IMR-90 (cell line): ENCODE results near the gene TPRKB. TPM values are rescaled to one million over a fixed set of nuclear protein-coding genes. Genes with fewer than 3 reads are reported as not detected.
"Not testable (repeated sequence)": the region's sequence is repeated elsewhere in the genome, so short reads cannot be mapped to it uniquely, and the experiment has no call there.

ENCODE experiments used
- ATAC-seq: fragments of 200-7000 bp; cut with Tn5 transposase; 2 replicates; pipeline ENCODE4 v1.9.1; 2020; ENCODE audit warnings: low read depth, mild to moderate bottlenecking, moderate library complexity
- BruUV-seq: library from RNA; stranded (reverse); fragments of 400-500 nt; replicated peaks from 2 replicates; lab custom pipeline; 2021; lab: Mats Ljungman, UMichigan
- CTCF ChIA-PET: fragments of 300-600 bp; formaldehyde crosslinking; extraction: SDS; loops from one replicate; lab custom pipeline; 2021; ENCODE audit warnings: antibody characterized with exemption; lab: Yijun Ruan, JAX
- POLR2A ChIA-PET: fragments of 300-600 bp; sonication (Branson Sonifier 250); formaldehyde crosslinking; loops from one replicate; lab custom pipeline; 2022; ENCODE audit warnings: antibody characterized with exemption; ENCODE audit not compliant: unreplicated experiment; lab: Charles Lee
- DNase-seq: peaks from one replicate; pipeline ENCODE4 v3.0.0; 2013
- H2AFZ ChIP-seq: replicated peaks from 2 replicates; pipeline ENCODE3; 2013; ENCODE audit warnings: low read length, mild to moderate bottlenecking; ENCODE audit not compliant: poor library complexity
- H2AK5ac ChIP-seq: 2 replicates; pipeline ENCODE4 v1.6.1; 2013; ENCODE audit warnings: low read depth, low read length, inconsistent platforms
- H2AK9ac ChIP-seq: replicated peaks from 2 replicates; pipeline ENCODE3; 2013; ENCODE audit warnings: mild to moderate bottlenecking, low read depth, low read length, moderate library complexity; ENCODE audit not compliant: poor library complexity
- H2BK120ac ChIP-seq: 2 replicates; pipeline ENCODE4 v1.6.1; 2013; ENCODE audit warnings: low read depth, low read length, inconsistent platforms
- H2BK15ac ChIP-seq: 3 replicates; pipeline ENCODE4 v1.6.1; 2013; ENCODE audit warnings: low read depth, low read length, inconsistent platforms
- H2BK20ac ChIP-seq: 2 replicates; pipeline ENCODE4 v1.6.1; 2013; ENCODE audit warnings: low read depth, mild to moderate bottlenecking, inconsistent platforms, low read length, moderate library complexity
- H2BK5ac ChIP-seq: 2 replicates; pipeline ENCODE4 v1.6.1; 2013; ENCODE audit warnings: mild to moderate bottlenecking, low read depth, low read length, inconsistent platforms; ENCODE audit not compliant: poor library complexity, severe bottlenecking
- H3K14ac ChIP-seq: replicated peaks from 2 replicates; pipeline ENCODE4 v1.6.1; 2013; ENCODE audit warnings: low read depth, low read length, inconsistent platforms
- H3K18ac ChIP-seq: 2 replicates; pipeline ENCODE4 v1.6.1; 2013; ENCODE audit warnings: low read depth, low read length, control low read depth
- H3K23ac ChIP-seq: 2 replicates; pipeline ENCODE4 v1.6.1; 2013; ENCODE audit warnings: low read depth, low read length, inconsistent platforms
- H3K27ac ChIP-seq: 2 replicates; pipeline ENCODE4 v1.5.1; 2013; ENCODE audit warnings: mild to moderate bottlenecking, control low read depth, low read length; ENCODE audit not compliant: insufficient read depth
- H3K27me3 ChIP-seq: 2 replicates; pipeline ENCODE4 v1.6.1; 2013; ENCODE audit warnings: low read length; ENCODE audit not compliant: control insufficient read depth, insufficient read depth
- H3K36me3 ChIP-seq: 2 replicates; pipeline ENCODE4 v1.6.1; 2013; ENCODE audit warnings: low read length, mixed read lengths; ENCODE audit not compliant: control insufficient read depth, insufficient read depth
- H3K4ac ChIP-seq: 2 replicates; pipeline ENCODE4 v1.6.1; 2013; ENCODE audit warnings: low read depth, low read length, inconsistent platforms
- H3K4me1 ChIP-seq: 2 replicates; pipeline ENCODE4 v1.6.1; 2013; ENCODE audit warnings: low read length, mixed read lengths; ENCODE audit not compliant: control insufficient read depth, insufficient read depth
- H3K4me2 ChIP-seq: 2 replicates; pipeline ENCODE4 v1.6.1; 2013; ENCODE audit warnings: low read depth, mild to moderate bottlenecking, control low read depth, low read length, moderate library complexity
- H3K4me3 ChIP-seq: 2 replicates; pipeline ENCODE4 v1.5.1; 2013; ENCODE audit warnings: low read depth, mild to moderate bottlenecking, control low read depth, low read length, moderate library complexity; ENCODE audit not compliant: insufficient read depth
- H3K56ac ChIP-seq: 2 replicates; pipeline ENCODE4 v1.6.1; 2013; ENCODE audit warnings: low read length, inconsistent platforms; ENCODE audit not compliant: insufficient read depth; ENCODE audit errors: extremely low read depth
- H3K79me1 ChIP-seq, 2 experiments: 2 replicates each; pipeline ENCODE4 v1.6.1; 2013; ENCODE audit warnings: low read length in 2 of 2, inconsistent platforms in 1 of 2, low read depth in 1 of 2
- H3K9ac ChIP-seq: 2 replicates; pipeline ENCODE4 v1.6.1; 2013; ENCODE audit warnings: low read depth, low read length, control low read depth
- H3K9me1 ChIP-seq: 2 replicates; pipeline ENCODE4 v1.6.1; 2013; ENCODE audit warnings: low read length, inconsistent platforms; ENCODE audit not compliant: insufficient read depth
- H3K9me3 ChIP-seq: 2 replicates; pipeline ENCODE4 v1.6.1; 2013; ENCODE audit warnings: low read length; ENCODE audit not compliant: control insufficient read depth, insufficient read depth
- H4K20me1 ChIP-seq: 2 replicates; pipeline ENCODE4 v1.6.1; 2013; ENCODE audit warnings: low read length, inconsistent platforms; ENCODE audit not compliant: insufficient read depth
- H4K5ac ChIP-seq: 2 replicates; pipeline ENCODE4 v1.6.1; 2013; ENCODE audit warnings: mild to moderate bottlenecking, low read depth, low read length, control low read depth
- H4K8ac ChIP-seq, 2 experiments: 2 replicates each; pipeline ENCODE4 v1.6.1; 2013; ENCODE audit warnings: low read depth in 2 of 2, low read length in 2 of 2, control low read depth in 1 of 2, inconsistent platforms in 1 of 2
- H4K91ac ChIP-seq: 2 replicates; pipeline ENCODE4 v1.6.1; 2013; ENCODE audit warnings: low read depth, low read length, inconsistent platforms; ENCODE audit not compliant: insufficient read depth
- RCOR1 ChIP-seq: IDR thresholded peaks from 2 replicates; pipeline ENCODE4 v1.6.1; 2012; ENCODE audit warnings: mild to moderate bottlenecking, low read length, improper control_type of control experiment; ENCODE audit not compliant: insufficient replicate concordance
- WGBS, 2 experiments: methylation state at CpG; one replicate each; pipeline versions ENCODE4 v1.1.5 to v1.1.7; 2013; ENCODE audit warnings: missing lambda C conversion rate in 2 of 2; ENCODE audit not compliant: insufficient read length in 1 of 2; ENCODE audit errors: extremely low coverage in 2 of 2; 5-methylcytosine and 5-hydroxymethylcytosine counted together
- dilution Hi-C: fragments of 300-500 bp; cut with HindIII; formaldehyde crosslinking; loops from one replicate; pipeline ENCODE4 v1.14.3; 2018; ENCODE audit warnings: low sequenced_read_pairs; ENCODE audit not compliant: unreplicated experiment
- in situ Hi-C: fragments of 300-500 bp; cut with MboI; formaldehyde crosslinking; loops from 3 replicates; pipeline ENCODE4 v1.14.3; 2019; ENCODE audit warnings: low sequenced_read_pairs, inconsistent platforms, mixed read lengths
- intact Hi-C: fragments of 100-400 bp; cut with micrococcal nuclease; formaldehyde crosslinking; loops from 2 replicates; pipeline ENCODE4 v1.10.0; 2022
- polyA plus RNA-seq, 3 experiments: library from polyadenylated mRNA; depleted of rRNA; stranded (reverse); fragments of >200 nt; gene quantifications; 2 replicates each; pipeline ENCODE4 v1.2.3, GENCODE V29; 2012; ENCODE audit warnings: low replicate concordance in 1 of 3
- total RNA-seq: library from RNA; depleted of rRNA; stranded (reverse); fragments of >200 nt; gene quantifications from 2 replicates; pipeline ENCODE4 v1.2.3, GENCODE V29; 2012

The TPRKB gene
- total and polyA plus RNA-seq, 2 of the 4 experiments (the other 2 are of a cell fraction): 35.3 to 37.6 TPM

- 33% methylated on average over 1 of the region's 3 CpGs; no CpG with 5 or more reads in 1 of the 2 experiments for WGBS, 2 experiments
- no peak overlapping the region for H3K56ac ChIP-seq
- no peak overlapping the region for H4K5ac ChIP-seq
- DNase-seq: peak; percentile 16
- no peak overlapping the region for H3K18ac ChIP-seq
- no peaks in the 10 kb centered on the region for H3K9me1 ChIP-seq
- no peak overlapping the region for H2BK15ac ChIP-seq
- H3K23ac ChIP-seq: no peak overlapping the region
- no peaks in the 10 kb centered on the region for H3K4me1 ChIP-seq
- H3K4ac ChIP-seq: no peak overlapping the region
- no peak overlapping the region for H2BK20ac ChIP-seq
- no peak overlapping the region for H4K91ac ChIP-seq
- no peak for ATAC-seq
- H2BK120ac ChIP-seq: no peak overlapping the region
- H3K36me3 ChIP-seq: no peaks in the 10 kb centered on the region
- no peak overlapping the region for H3K4me3 ChIP-seq
- H2AFZ ChIP-seq: no peak overlapping the region
- no peaks in the 10 kb centered on the region for H4K20me1 ChIP-seq
- no peak overlapping the region for H3K9ac ChIP-seq
- H3K14ac ChIP-seq: no peak overlapping the region
- in situ Hi-C loops: no loop called here
- no peak overlapping the region for H3K4me2 ChIP-seq
- no TSS peak for BruUV-seq
- H3K79me1 ChIP-seq: no peaks in the 10 kb centered on the region
- no peak overlapping the region for H2AK9ac ChIP-seq
- no peak for TF ChIP-seq RCOR1
- ChIA-PET CTCF (no interaction called here), POLR2A (no interaction called here)
- no peak overlapping the region for H2BK5ac ChIP-seq
- H3K27me3 ChIP-seq: peaks cover 2% of the 10 kb centered on the region
- H3K9me3 ChIP-seq: no peaks in the 10 kb centered on the region
- dilution Hi-C loops: no loop called here
- H4K8ac ChIP-seq: no peak overlapping the region
- intact Hi-C loops: no loop called here
- no peak overlapping the region for H2AK5ac ChIP-seq
- no peak overlapping the region for H3K27ac ChIP-seq
These were observed 39.5 kb downstream of the TPRKB start for GRCh38 chr2:73697606-73698005.

- H3K9me3 ChIP-seq, H2BK5ac ChIP-seq, H3K23ac ChIP-seq, H4K5ac ChIP-seq, H3K27me3 ChIP-seq, in situ Hi-C loops, H4K20me1 ChIP-seq, H3K4me3 ChIP-seq, CTCF ChIA-PET, H3K36me3 ChIP-seq, H3K14ac ChIP-seq, H3K9me1 ChIP-seq, H3K4me2 ChIP-seq, dilution Hi-C loops, POLR2A ChIA-PET, H3K9ac ChIP-seq, H2AK9ac ChIP-seq, H2BK20ac ChIP-seq, DNase-seq, ATAC-seq, intact Hi-C loops, H3K56ac ChIP-seq, H4K91ac ChIP-seq, H4K8ac ChIP-seq, H3K79me1 ChIP-seq, H2AK5ac ChIP-seq, H3K4me1 ChIP-seq, H3K18ac ChIP-seq, H3K4ac ChIP-seq, H2BK120ac ChIP-seq, H2AFZ ChIP-seq, H2BK15ac ChIP-seq, H3K27ac ChIP-seq, BruUV-seq: not testable (repeated sequence)
- no CpG with 5 or more reads among the region's 1 CpG for WGBS, 2 experiments
These were observed 40.2 kb downstream of the TPRKB start for GRCh38 chr2:73696985-73697384.
